AG09309 (cell line): ENCODE data around the gene MOCS3.

Source experiments
- DNase-seq: peaks from one replicate; pipeline ENCODE4 v3.0.0-alpha.2; 2010; ENCODE audit warnings: low read depth
- H3K4me3 ChIP-seq: 2 replicates; pipeline ENCODE4 v1.5.1; 2011; ENCODE audit warnings: mild to moderate bottlenecking, low read depth, low read length, moderate library complexity; ENCODE audit not compliant: control insufficient read depth
- CTCF ChIP-seq: IDR thresholded peaks from 2 replicates; pipeline ENCODE4 v1.5.1; 2011; ENCODE audit warnings: mild to moderate bottlenecking, low read depth, low read length, inconsistent platforms; ENCODE audit not compliant: insufficient read depth, control insufficient read depth; ENCODE audit errors: missing control alignments

Gene MOCS3

DNA sequence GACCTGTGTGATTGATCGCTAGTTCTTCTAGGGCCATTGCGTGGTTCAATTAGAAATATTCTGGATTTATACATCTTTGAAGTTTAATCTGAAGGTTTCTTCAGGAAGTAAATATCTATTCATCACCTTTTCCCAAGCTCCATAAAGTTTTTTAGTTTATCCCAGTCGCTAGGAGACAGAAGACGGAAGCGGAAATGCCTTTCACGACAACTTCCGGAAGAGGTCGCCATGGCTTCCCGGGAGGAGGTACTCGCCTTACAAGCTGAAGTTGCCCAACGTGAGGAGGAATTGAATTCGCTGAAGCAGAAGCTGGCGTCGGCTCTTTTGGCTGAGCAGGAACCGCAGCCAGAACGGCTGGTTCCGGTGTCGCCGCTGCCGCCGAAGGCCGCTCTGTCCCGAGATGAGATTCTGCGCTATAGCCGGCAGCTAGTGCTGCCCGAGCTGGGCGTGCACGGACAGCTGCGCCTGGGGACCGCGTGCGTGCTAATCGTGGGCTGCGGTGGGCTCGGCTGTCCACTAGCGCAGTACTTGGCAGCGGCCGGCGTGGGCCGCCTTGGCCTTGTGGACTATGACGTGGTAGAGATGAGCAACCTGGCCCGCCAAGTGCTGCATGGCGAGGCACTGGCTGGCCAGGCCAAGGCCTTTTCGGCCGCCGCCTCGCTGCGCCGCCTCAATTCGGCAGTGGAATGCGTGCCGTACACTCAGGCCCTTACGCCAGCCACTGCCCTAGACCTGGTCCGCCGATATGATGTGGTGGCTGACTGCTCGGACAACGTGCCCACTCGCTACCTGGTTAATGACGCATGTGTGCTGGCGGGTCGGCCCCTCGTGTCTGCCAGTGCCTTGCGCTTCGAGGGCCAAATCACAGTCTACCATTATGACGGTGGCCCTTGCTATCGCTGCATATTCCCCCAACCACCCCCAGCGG is at the start of gene MOCS3:
MOCS3 (plus strand) TSS at position 204 of the 928 bp plus-strand sequence; CDS start at position 229, 25 bp downstream.
- DNase-seq, result peak; percentile 78
- TF ChIP-seq CTCF, result no peak
- H3K4me3 ChIP-seq, result peak within 1 kb of the TSS; percentile 89

DNA sequence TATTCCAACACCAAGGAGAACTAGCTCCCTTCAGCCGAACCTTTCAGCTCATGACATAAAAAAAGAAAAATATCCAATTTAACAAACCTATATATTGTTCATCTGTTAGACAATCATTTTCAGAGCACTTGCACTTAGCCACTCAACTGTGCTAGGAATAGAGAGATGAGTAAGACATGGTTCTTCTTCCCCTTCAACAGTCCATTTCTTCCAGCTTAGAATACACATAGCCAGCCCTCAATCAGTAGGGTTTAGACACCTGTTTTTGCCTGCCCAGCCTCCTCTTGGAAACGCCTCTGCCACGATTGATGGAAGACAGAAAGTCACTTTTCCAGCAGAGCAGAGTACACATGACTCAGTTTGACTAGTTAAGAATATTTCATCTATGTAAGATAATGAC is 49.2 kb upstream of the MOCS3 start:
- TF ChIP-seq CTCF, result no peak

GRCh38 chr20:50911030-50911429 is 47.6 kb upstream of the MOCS3 start:
- DNase-seq, result peak; percentile 80
- no peak for TF ChIP-seq CTCF

More for the DNA sequence above, 49.2 kb upstream of the MOCS3 start:
- DNase-seq, result no peak
- no peak overlapping the region for H3K4me3 ChIP-seq

DNA sequence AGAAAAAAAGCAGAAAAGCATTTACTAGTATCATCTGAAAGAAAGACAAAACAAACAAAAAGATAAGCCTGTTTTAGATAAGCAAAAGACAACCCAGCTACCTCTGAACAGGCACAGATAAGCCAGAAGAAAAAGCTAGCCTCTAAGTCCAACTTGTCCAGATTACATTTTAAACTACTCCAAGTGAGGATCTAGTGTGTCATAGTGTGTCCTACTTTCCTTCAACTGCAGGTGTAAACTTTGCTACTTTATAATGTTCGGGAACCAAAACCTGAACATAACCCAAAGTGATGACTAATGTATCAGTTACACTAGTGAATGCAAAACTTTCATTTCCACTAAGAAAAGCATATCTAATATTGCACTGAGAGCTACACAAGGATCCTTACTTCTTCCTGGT is 46.9 kb upstream of the MOCS3 start:
- H3K4me3 ChIP-seq, result no peak overlapping the region
- TF ChIP-seq CTCF, result no peak
- DNase-seq, result no peak

More at GRCh38 chr20:50911030-50911429, 47.6 kb upstream of the MOCS3 start:
- no peak overlapping the region for H3K4me3 ChIP-seq

DNA sequence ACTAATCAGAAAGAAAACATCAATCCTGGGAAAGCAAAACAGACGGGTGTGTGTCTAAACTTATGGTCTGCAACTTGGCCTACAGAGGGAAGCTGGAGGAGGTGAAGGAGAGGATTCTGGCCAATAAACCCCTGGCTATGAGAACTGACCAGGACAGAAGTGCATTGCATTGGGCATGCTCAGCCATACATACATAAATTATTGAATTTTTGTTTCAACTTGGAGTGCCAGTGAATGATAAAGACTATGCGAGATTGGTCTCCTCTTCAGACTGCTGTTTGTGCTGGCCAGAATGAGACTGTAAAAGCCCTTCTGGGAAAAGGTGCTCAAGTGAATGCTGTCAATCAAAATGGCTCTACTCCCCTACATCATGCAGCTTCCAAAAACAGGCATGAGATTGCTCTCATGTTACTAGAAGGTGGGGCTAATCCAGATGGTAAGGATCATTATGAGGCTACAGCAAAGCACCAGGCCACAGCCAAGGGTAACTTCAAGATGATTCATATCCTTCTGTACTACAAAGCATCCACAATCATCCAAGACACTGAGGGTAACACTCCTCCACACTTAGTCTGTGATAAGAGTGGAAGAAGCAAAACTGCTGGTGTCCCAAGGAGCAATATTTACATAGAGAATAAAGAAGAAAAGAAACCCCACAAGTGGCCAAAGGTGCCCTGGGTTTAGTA is 44.8 kb upstream of the MOCS3 start:
- no peak for DNase-seq
- no peak overlapping the region for H3K4me3 ChIP-seq
- no peak for TF ChIP-seq CTCF

GRCh38 chr20:50915424-50915823 is 43.2 kb upstream of the MOCS3 start:
- TF ChIP-seq CTCF, result no peak
- no peak for DNase-seq
- no peak overlapping the region for H3K4me3 ChIP-seq
